HG02798 (cell line): Measurements from ENCODE around the gene INHBE.
"Not testable (repeated sequence)": the region's sequence is repeated elsewhere in the genome, so short reads cannot be mapped to it uniquely, and the experiment has no call there.

Source experiments
- ATAC-seq: cut with Tn5 transposase; IDR thresholded peaks from one replicate; pipeline ENCODE4 v1.9.1; 2021; ENCODE audit warnings: mild to moderate bottlenecking; ENCODE audit not compliant: unreplicated experiment, poor library complexity

INHBE gene

GRCh38 chr12:57454566-57455373 lies at the start of gene INHBE:
Gene INHBE, plus strand, starts transcription at chr12:57455307. Its CDS starts 230 bp downstream, at chr12:57455537.
- ATAC-seq = no peak

GRCh38 chr12:57410534-57410933 lies 44.6 kb upstream of the INHBE start:
- no peak for ATAC-seq

GRCh38 chr12:57414160-57414559 lies 40.9 kb upstream of the INHBE start:
- not testable (repeated sequence) for ATAC-seq

GRCh38 chr12:57415088-57415487 lies 40.0 kb upstream of the INHBE start:
- no peak for ATAC-seq

GRCh38 chr12:57416039-57416996 lies 38.8 kb upstream of the INHBE start:
- no peak for ATAC-seq

- no peak for ATAC-seq
Measured at GRCh38 chr12:57418255-57418654, 36.9 kb upstream of the INHBE start.

- no peak for ATAC-seq
Measured at GRCh38 chr12:57419495-57419894, 35.6 kb upstream of the INHBE start.

- ATAC-seq = no peak
Measured at GRCh38 chr12:57420482-57420881, 34.6 kb upstream of the INHBE start.

GRCh38 chr12:57426948-57427347 lies 28.2 kb upstream of the INHBE start:
- ATAC-seq = not testable (repeated sequence)

GRCh38 chr12:57428965-57429364 lies 26.1 kb upstream of the INHBE start:
- ATAC-seq = no peak

- ATAC-seq = no peak
Measured at GRCh38 chr12:57429473-57430111, 25.5 kb upstream of the INHBE start.

GRCh38 chr12:57430112-57430930 lies 24.8 kb upstream of the INHBE start:
- peak; percentile 63 for ATAC-seq

GRCh38 chr12:57430931-57431566 lies 24.1 kb upstream of the INHBE start, which contains the start of gene R3HDM2:
Gene R3HDM2, minus strand, starts transcription at chr12:57431043. Its CDS starts 120,615 bp downstream, at chr12:57310428.
- ATAC-seq = peak; percentile 96

GRCh38 chr12:57431654-57432188 lies 23.4 kb upstream of the INHBE start:
- no peak for ATAC-seq

- no peak for ATAC-seq
Measured at GRCh38 chr12:57433370-57433769, 21.7 kb upstream of the INHBE start.

GRCh38 chr12:57434517-57435223 lies 20.4 kb upstream of the INHBE start, which contains the start of gene INHBC:
Gene INHBC, plus strand, starts transcription at chr12:57434784. Its CDS starts 103 bp downstream, at chr12:57434887.
- no peak for ATAC-seq

GRCh38 chr12:57435293-57435692 lies 19.8 kb upstream of the INHBE start:
- no peak for ATAC-seq

GRCh38 chr12:57438400-57438799 lies 16.7 kb upstream of the INHBE start:
- ATAC-seq = no peak
